ENCODE results near the gene ZCCHC8. TPM values are rescaled to one million over a fixed set of nuclear protein-coding genes. Genes with fewer than 3 reads are reported as not detected.

ZCCHC8 gene
- total and polyA plus RNA-seq, 2 of the 4 experiments (the other 2 are of a cell fraction): 9.5 to 12.7 TPM

- no peak overlapping the region for H2AK5ac ChIP-seq (ENCODE audit: low read depth, low read length)
- ATAC-seq (ENCODE audit: low read depth) (no peak), DNase-seq (no peak)
- H3K4me2 ChIP-seq (ENCODE audit: low read depth, low read length): no peak overlapping the region
- H3K18ac ChIP-seq (ENCODE audit: low read depth, low read length): no peak overlapping the region
- no peak overlapping the region for H3K14ac ChIP-seq (replicated peaks; ENCODE audit: low read depth, low read length)
- no peak overlapping the region for H2BK15ac ChIP-seq (ENCODE audit: low read depth, low read length)
- ChIA-PET CTCF (no interaction called here), POLR2A (ENCODE audit: unreplicated experiment) (no interaction called here)
- in situ Hi-C loops (cut with MboI; ENCODE audit: low sequenced_read_pairs): no loop called here
- H2BK5ac ChIP-seq (ENCODE audit: low read depth, low read length, poor library complexity, severe bottlenecking): no peak overlapping the region
- no peak overlapping the region for H3K4ac ChIP-seq (ENCODE audit: low read depth, low read length)
- no peak overlapping the region for H4K8ac ChIP-seq (ENCODE audit: low read depth in 2 of 2, low read length in 2 of 2)
- H3K27me3 ChIP-seq (ENCODE audit: control insufficient read depth, insufficient read depth, low read length): no peaks in the 10 kb centered on the region
- H3K56ac ChIP-seq (ENCODE audit: extremely low read depth, insufficient read depth, low read length): no peak overlapping the region
- H2BK20ac ChIP-seq (ENCODE audit: low read depth, low read length): no peak overlapping the region
- peaks cover 34% of the 10 kb centered on the region for H4K20me1 ChIP-seq (ENCODE audit: insufficient read depth, low read length)
- H3K4me1 ChIP-seq (ENCODE audit: control insufficient read depth, insufficient read depth, low read length): no peaks in the 10 kb centered on the region
- no peak overlapping the region for H3K27ac ChIP-seq (ENCODE audit: insufficient read depth, low read length)
- H3K79me1 ChIP-seq (ENCODE audit: low read depth in 1 of 2, low read length in 2 of 2): peaks cover 15 to 34% of the 10 kb centered on the region in 2 experiments
- H3K9ac ChIP-seq (ENCODE audit: low read depth, low read length): no peak overlapping the region
- no peak overlapping the region for H4K91ac ChIP-seq (ENCODE audit: insufficient read depth, low read depth, low read length)
- no peak overlapping the region for H2BK120ac ChIP-seq (ENCODE audit: low read depth, low read length)
- intact Hi-C loops (cut with micrococcal nuclease): no loop called here
- no peak overlapping the region for H2AFZ ChIP-seq (replicated peaks; ENCODE audit: low read length, poor library complexity)
- H3K4me3 ChIP-seq (ENCODE audit: insufficient read depth, low read depth, low read length): no peak overlapping the region
- dilution Hi-C loops (cut with HindIII; ENCODE audit: low sequenced_read_pairs, unreplicated experiment): no loop called here
- BruUV-seq (replicated peaks): no TSS peak
- H2AK9ac ChIP-seq (replicated peaks; ENCODE audit: low read depth, low read length, poor library complexity): no peak overlapping the region
- TF ChIP-seq, protein P1, sequence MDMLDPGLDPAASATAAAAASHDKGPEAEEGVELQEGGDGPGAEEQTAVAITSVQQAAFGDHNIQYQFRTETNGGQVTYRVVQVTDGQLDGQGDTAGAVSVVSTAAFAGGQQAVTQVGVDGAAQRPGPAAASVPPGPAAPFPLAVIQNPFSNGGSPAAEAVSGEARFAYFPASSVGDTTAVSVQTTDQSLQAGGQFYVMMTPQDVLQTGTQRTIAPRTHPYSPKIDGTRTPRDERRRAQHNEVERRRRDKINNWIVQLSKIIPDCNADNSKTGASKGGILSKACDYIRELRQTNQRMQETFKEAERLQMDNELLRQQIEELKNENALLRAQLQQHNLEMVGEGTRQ (IDR thresholded peaks at IDR 0.05; ENCODE audit: low read depth, low read length): no peak
- TF ChIP-seq SMC3 (IDR thresholded peaks at IDR 0.05; ENCODE audit: low read depth, low read length): no peak
- TF ChIP-seq ELK1 (IDR thresholded peaks at IDR 0.05; ENCODE audit: borderline replicate concordance, low read depth, low read length): no peak
- H3K9me1 ChIP-seq (ENCODE audit: insufficient read depth, low read length): 0 out of 2 replicates have a peak, but pooled peaks cover 2% of the 10 kb centered on the region
- no peak overlapping the region for H4K5ac ChIP-seq (ENCODE audit: low read depth, low read length)
- peaks cover 43% of the 10 kb centered on the region for H3K36me3 ChIP-seq (ENCODE audit: control insufficient read depth, insufficient read depth, low read length)
- WGBS, 2 experiments (ENCODE audit: extremely low coverage in 2 of 2, insufficient read length in 1 of 2): no CpG with 5 or more reads among the region's 6 CpGs
- no peak overlapping the region for H3K23ac ChIP-seq (ENCODE audit: low read depth, low read length)
- no peaks in the 10 kb centered on the region for H3K9me3 ChIP-seq (ENCODE audit: control insufficient read depth, insufficient read depth, low read length)
Measured at GRCh38 chr12:122503783-122504590, 3.3 kb upstream of the ZCCHC8 start.

Data from IMR-90 (cell line).